ENCODE results near the gene HUNK. TPM values are rescaled to one million over a fixed set of nuclear protein-coding genes. Genes with fewer than 3 reads are reported as not detected.
A peak's percentile ranks its signal among the peaks of the same experiment; 100 is the strongest.

The HUNK gene
- total RNA-seq, 1 donor from 2014 or later, result 44.0 TPM

- Mint-ChIP-seq H3K27me3 (peaks cover 13% of the 10 kb centered on the region), H3K36me3 (peaks cover 10% of the 10 kb centered on the region)
Measured at GRCh38 chr21:31872072-31872451, 758 bp upstream of the HUNK start.

GRCh38 chr21:31873275-31873695, 465 bp downstream of the HUNK start:
- no peak overlapping the region for H3K27ac Mint-ChIP-seq
- H3K36me3 Mint-ChIP-seq, result peaks cover 16% of the 10 kb centered on the region
- H3K9me3 Mint-ChIP-seq, result no peaks in the 10 kb centered on the region
- H3K4me3 Mint-ChIP-seq, result no peak overlapping the region
- DNase-seq (ENCODE audit: extremely low spot score, unreplicated experiment), result peak; percentile 75
- H3K4me1 Mint-ChIP-seq (ENCODE audit: unreplicated experiment), result peaks cover 35% of the 10 kb centered on the region
- peaks cover 13% of the 10 kb centered on the region for H3K27me3 Mint-ChIP-seq
- no peak for TF ChIP-seq CTCF (conservative IDR thresholded peaks at IDR 0.05)

More at GRCh38 chr21:31872072-31872451, 758 bp upstream of the HUNK start:
- Mint-ChIP-seq H3K4me1 (ENCODE audit: unreplicated experiment) (peaks cover 26% of the 10 kb centered on the region), H3K27ac (peak overlapping the region; percentile 86), H3K9me3 (no peaks in the 10 kb centered on the region), H3K4me3 (peak overlapping the region; percentile 96)
- no peak for TF ChIP-seq CTCF (conservative IDR thresholded peaks at IDR 0.05)
- no peak for DNase-seq (ENCODE audit: extremely low spot score, unreplicated experiment)

GRCh38 chr21:31873696-31874599, 1.1 kb downstream of the HUNK start:
- Mint-ChIP-seq H3K27me3 (peaks cover 13% of the 10 kb centered on the region), H3K9me3 (no peaks in the 10 kb centered on the region), H3K4me3 (peak overlapping the region; percentile 91), H3K4me1 (ENCODE audit: unreplicated experiment) (peaks cover 41% of the 10 kb centered on the region), H3K36me3 (peaks cover 16% of the 10 kb centered on the region), H3K27ac (peak overlapping the region; percentile 55)
- peak; percentile 90 for TF ChIP-seq CTCF (conservative IDR thresholded peaks at IDR 0.05)
- peak; percentile 88 for DNase-seq (ENCODE audit: extremely low spot score, unreplicated experiment)

GRCh38 chr21:31874812-31875212, 2.0 kb downstream of the HUNK start:
- H3K27me3 Mint-ChIP-seq, result peaks cover 13% of the 10 kb centered on the region
- peak overlapping the region; percentile 55 for H3K27ac Mint-ChIP-seq
- DNase-seq (ENCODE audit: extremely low spot score, unreplicated experiment), result no peak

GRCh38 chr21:31875496-31876015, 2.7 kb downstream of the HUNK start:
- H3K27me3 Mint-ChIP-seq, result peaks cover 8% of the 10 kb centered on the region
- peaks cover 52% of the 10 kb centered on the region for H3K4me1 Mint-ChIP-seq (ENCODE audit: unreplicated experiment)
- H3K9me3 Mint-ChIP-seq, result no peaks in the 10 kb centered on the region
- H3K4me3 Mint-ChIP-seq, result peak overlapping the region; percentile 91
- H3K27ac Mint-ChIP-seq, result peak overlapping the region; percentile 81
- peaks cover 24% of the 10 kb centered on the region for H3K36me3 Mint-ChIP-seq
- no peak for TF ChIP-seq CTCF (conservative IDR thresholded peaks at IDR 0.05)
- DNase-seq (ENCODE audit: extremely low spot score, unreplicated experiment), result no peak

More at GRCh38 chr21:31874812-31875212, 2.0 kb downstream of the HUNK start:
- Mint-ChIP-seq H3K9me3 (no peaks in the 10 kb centered on the region), H3K36me3 (peaks cover 22% of the 10 kb centered on the region), H3K4me1 (ENCODE audit: unreplicated experiment) (peaks cover 50% of the 10 kb centered on the region), H3K4me3 (peak overlapping the region; percentile 91)
- TF ChIP-seq CTCF (conservative IDR thresholded peaks at IDR 0.05), result no peak
